HG03520 (cell line): ENCODE results near the gene GHRH.

Experiments
- ATAC-seq: cut with Tn5 transposase; IDR thresholded peaks from one replicate; pipeline ENCODE4 v1.9.1; 2021; ENCODE audit warnings: mild to moderate bottlenecking, moderate library complexity; ENCODE audit not compliant: unreplicated experiment

The GHRH gene

GRCh38 chr20:37261714-37262113 lies at the start of gene GHRH:
GHRH (minus strand) TSS chr20:37261814; CDS start chr20:37256889, 4,925 bp downstream.
- ATAC-seq: no peak

GRCh38 chr20:37310951-37311350 lies 49.3 kb upstream of the GHRH start:
- ATAC-seq: no peak

- no peak for ATAC-seq
Observed at GRCh38 chr20:37309936-37310590, 48.4 kb upstream of the GHRH start.

GRCh38 chr20:37309290-37309689 lies 47.7 kb upstream of the GHRH start:
- ATAC-seq: no peak

- ATAC-seq: peak; percentile 73
Observed at GRCh38 chr20:37308086-37309050, 46.8 kb upstream of the GHRH start.

GRCh38 chr20:37305839-37306238 lies 44.2 kb upstream of the GHRH start:
- no peak for ATAC-seq

- no peak for ATAC-seq
Observed at GRCh38 chr20:37305079-37305478, 43.5 kb upstream of the GHRH start.

- ATAC-seq: no peak
Observed at GRCh38 chr20:37303637-37304036, 42.0 kb upstream of the GHRH start.

GRCh38 chr20:37302981-37303380 lies 41.4 kb upstream of the GHRH start:
- ATAC-seq: no peak

GRCh38 chr20:37301558-37301957 lies 39.9 kb upstream of the GHRH start:
- no peak for ATAC-seq

- ATAC-seq: no peak
Observed at GRCh38 chr20:37301120-37301519, 39.5 kb upstream of the GHRH start.

GRCh38 chr20:37299718-37300528 lies 38.3 kb upstream of the GHRH start:
- no peak for ATAC-seq

- no peak for ATAC-seq
Observed at GRCh38 chr20:37298190-37298939, 36.8 kb upstream of the GHRH start.

- ATAC-seq: no peak
Observed at GRCh38 chr20:37297066-37297736, 35.6 kb upstream of the GHRH start.

- ATAC-seq: no peak
Observed at GRCh38 chr20:37296371-37296770, 34.8 kb upstream of the GHRH start.

GRCh38 chr20:37295595-37295994 lies 34.0 kb upstream of the GHRH start:
- no peak for ATAC-seq

- ATAC-seq: no peak
Observed at GRCh38 chr20:37295001-37295400, 33.4 kb upstream of the GHRH start.

GRCh38 chr20:37294262-37294981 lies 32.8 kb upstream of the GHRH start:
- ATAC-seq: no peak

- ATAC-seq: no peak
Observed at GRCh38 chr20:37293301-37293943, 31.8 kb upstream of the GHRH start.
